ENCODE data around the gene FRRS1.

Gene FRRS1

DNA sequence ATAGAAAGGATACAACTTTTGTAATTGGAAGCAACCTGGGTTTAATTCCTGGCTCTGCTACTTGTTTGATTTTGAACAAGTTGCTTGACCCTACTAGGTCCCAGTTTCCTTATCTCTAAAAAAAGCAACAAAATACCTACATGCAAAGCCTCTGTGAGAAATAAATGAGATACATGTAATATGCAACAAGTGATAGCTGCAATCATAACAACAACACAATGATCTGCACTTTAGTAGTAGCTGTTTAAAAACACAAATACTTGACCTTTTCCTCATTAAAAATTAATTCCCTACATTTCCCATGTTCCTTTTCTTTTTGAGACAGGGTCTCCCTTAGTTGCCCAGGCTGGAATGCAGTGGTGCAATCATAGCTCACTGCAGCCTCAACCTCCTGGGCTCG lies 40.0 kb downstream of the FRRS1 start:
- H3K27me3 ChIP-seq, result no peaks in the 10 kb centered on the region
- H3K4me2 ChIP-seq, result peak overlapping the region in 1 of 11 experiments; percentile 6; a peak in 1 of 22 replicates
- no peaks in the 10 kb centered on the region for H3K9me3 ChIP-seq (replicated peaks in 1 of 11)
- H3K36me3 ChIP-seq, result no peaks in the 10 kb centered on the region
- no peak overlapping the region for H3K9ac ChIP-seq
- no peaks in the 10 kb centered on the region for H4K20me1 ChIP-seq
- TF ChIP-seq Cebpa-rat (IDR thresholded peaks at IDR 0.05), result no peak
- peaks cover 9 to 24% (median 15%) of the 10 kb centered on the region in 10 experiments; a peak in 17 of 20 replicates for H3K4me1 ChIP-seq
- H3K4me3 ChIP-seq, result no peak overlapping the region
- no peak overlapping the region for H3K27ac ChIP-seq

DNA sequence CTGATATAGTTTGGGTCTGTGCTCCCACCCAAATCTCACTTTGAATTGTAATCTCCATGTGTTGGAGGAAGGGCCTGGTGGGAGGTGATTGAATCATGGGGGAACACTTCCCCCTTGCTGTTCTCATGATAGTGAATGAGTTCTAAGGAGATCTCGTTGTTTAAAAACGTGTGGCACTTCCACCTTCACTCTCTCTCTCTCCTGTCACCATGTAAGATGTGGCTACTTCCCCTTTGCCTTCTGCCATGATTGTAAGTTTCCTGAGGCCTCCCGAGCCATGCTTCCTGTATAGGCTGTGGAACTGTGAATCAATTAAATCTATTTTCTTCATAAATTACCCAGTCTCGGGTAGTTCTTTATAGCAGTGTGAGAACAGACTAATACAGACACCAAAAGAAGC lies 40.4 kb downstream of the FRRS1 start:
- Histone ChIP-seq H3K36me3 (no peaks in the 10 kb centered on the region), H3K27me3 (no peaks in the 10 kb centered on the region), H3K4me2 (peak overlapping the region in 1 of 11 experiments; percentile 6; a peak in 1 of 22 replicates), H3K4me1 (peaks cover 9 to 24% (median 15%) of the 10 kb centered on the region in 10 experiments; a peak in 17 of 20 replicates), H4K20me1 (no peaks in the 10 kb centered on the region), H3K27ac (no peak overlapping the region), H3K9me3 (replicated peaks in 1 of 11) (no peaks in the 10 kb centered on the region), H3K4me3 (no peak overlapping the region), H3K9ac (no peak overlapping the region)
- no peak for TF ChIP-seq Cebpa-rat (IDR thresholded peaks at IDR 0.05)

GRCh38 chr1:99723251-99723650 lies 43.2 kb downstream of the FRRS1 start:
- H3K4me3 ChIP-seq, result no peak overlapping the region
- no peaks in the 10 kb centered on the region for H3K27me3 ChIP-seq
- H3K4me2 ChIP-seq, result no peak overlapping the region
- H3K9ac ChIP-seq, result no peak overlapping the region
- no peaks in the 10 kb centered on the region for H4K20me1 ChIP-seq
- no peaks in the 10 kb centered on the region for H3K36me3 ChIP-seq
- H3K4me1 ChIP-seq, result peaks cover 5 to 13% (median 9%) of the 10 kb centered on the region in 10 experiments; a peak in 16 of 20 replicates
- TF ChIP-seq Cebpa-rat (IDR thresholded peaks at IDR 0.05), result no peak
- H3K9me3 ChIP-seq (replicated peaks in 1 of 11), result no peaks in the 10 kb centered on the region
- H3K27ac ChIP-seq, result no peak overlapping the region

DNA sequence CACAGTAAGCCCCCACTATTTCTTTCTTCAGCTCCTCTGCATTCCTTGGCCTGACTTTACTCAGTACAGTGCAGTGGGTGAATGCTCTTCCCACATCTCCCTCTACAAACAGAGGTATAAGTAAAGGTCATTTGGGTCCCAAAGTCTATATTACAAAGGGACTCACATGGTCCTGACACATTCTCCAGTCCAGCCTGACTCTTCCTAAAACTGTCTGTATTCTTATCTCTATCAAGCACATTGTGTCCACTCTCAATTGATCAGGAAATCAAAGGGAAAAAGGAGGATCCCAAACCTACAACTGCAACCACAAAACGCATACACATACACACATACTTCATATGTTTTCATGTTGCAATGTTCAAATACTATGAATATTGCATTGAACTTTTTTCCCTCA lies 49.4 kb downstream of the FRRS1 start:
- Histone ChIP-seq H3K36me3 (no peaks in the 10 kb centered on the region), H3K9me3 (replicated peaks in 1 of 11) (no peaks in the 10 kb centered on the region)

DNA sequence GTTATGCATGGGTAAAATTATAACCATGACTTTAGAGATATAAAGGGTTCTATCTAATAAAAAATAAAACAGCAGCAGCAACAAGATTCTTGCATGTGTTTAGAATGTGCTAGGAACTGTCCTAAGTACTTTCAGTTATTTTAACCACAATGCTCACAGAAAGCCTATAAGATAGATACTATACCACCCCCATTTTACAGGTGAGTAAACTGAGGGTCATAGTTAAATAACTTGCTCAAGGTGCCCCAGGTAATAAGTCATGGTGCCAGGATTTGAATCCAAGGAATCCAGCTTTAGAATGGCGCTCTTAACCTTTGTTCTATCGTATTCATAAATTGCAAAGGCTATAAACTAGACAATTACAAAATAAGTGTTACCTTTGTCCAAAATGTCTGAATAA lies 53.4 kb downstream of the FRRS1 start:
- H3K27me3 ChIP-seq, result no peaks in the 10 kb centered on the region
- no peak overlapping the region for H3K4me2 ChIP-seq
- H3K4me1 ChIP-seq, result no peaks in the 10 kb centered on the region
- no peak overlapping the region for H3K9ac ChIP-seq
- no peak overlapping the region for H3K27ac ChIP-seq
- no peaks in the 10 kb centered on the region for H3K9me3 ChIP-seq (replicated peaks in 1 of 11)
- TF ChIP-seq Cebpa-rat (IDR thresholded peaks at IDR 0.05), result no peak
- H3K4me3 ChIP-seq, result no peak overlapping the region
- H4K20me1 ChIP-seq, result no peaks in the 10 kb centered on the region
- H3K36me3 ChIP-seq, result no peaks in the 10 kb centered on the region

More for the DNA sequence above, 49.4 kb downstream of the FRRS1 start:
- Histone ChIP-seq H3K4me3 (no peak overlapping the region), H4K20me1 (no peaks in the 10 kb centered on the region), H3K27me3 (no peaks in the 10 kb centered on the region), H3K4me2 (no peak overlapping the region), H3K9ac (no peak overlapping the region), H3K4me1 (no peaks in the 10 kb centered on the region), H3K27ac (no peak overlapping the region)
- no peak for TF ChIP-seq Cebpa-rat (IDR thresholded peaks at IDR 0.05)

GRCh38 chr1:99710994-99711393 lies 55.4 kb downstream of the FRRS1 start:
- H3K4me1 ChIP-seq, result no peaks in the 10 kb centered on the region
- no peak overlapping the region for H3K27ac ChIP-seq
- H4K20me1 ChIP-seq, result no peaks in the 10 kb centered on the region
- no peaks in the 10 kb centered on the region for H3K27me3 ChIP-seq
- H3K9ac ChIP-seq, result no peak overlapping the region
- H3K36me3 ChIP-seq, result no peaks in the 10 kb centered on the region
- TF ChIP-seq Cebpa-rat (IDR thresholded peaks at IDR 0.05), result peak in 7 of 11 experiments; percentile 15 to 89 (median 74); a peak in 9 of 22 replicates
- no peaks in the 10 kb centered on the region for H3K9me3 ChIP-seq (replicated peaks in 1 of 11)
- no peak overlapping the region for H3K4me2 ChIP-seq
- H3K4me3 ChIP-seq, result no peak overlapping the region

DNA sequence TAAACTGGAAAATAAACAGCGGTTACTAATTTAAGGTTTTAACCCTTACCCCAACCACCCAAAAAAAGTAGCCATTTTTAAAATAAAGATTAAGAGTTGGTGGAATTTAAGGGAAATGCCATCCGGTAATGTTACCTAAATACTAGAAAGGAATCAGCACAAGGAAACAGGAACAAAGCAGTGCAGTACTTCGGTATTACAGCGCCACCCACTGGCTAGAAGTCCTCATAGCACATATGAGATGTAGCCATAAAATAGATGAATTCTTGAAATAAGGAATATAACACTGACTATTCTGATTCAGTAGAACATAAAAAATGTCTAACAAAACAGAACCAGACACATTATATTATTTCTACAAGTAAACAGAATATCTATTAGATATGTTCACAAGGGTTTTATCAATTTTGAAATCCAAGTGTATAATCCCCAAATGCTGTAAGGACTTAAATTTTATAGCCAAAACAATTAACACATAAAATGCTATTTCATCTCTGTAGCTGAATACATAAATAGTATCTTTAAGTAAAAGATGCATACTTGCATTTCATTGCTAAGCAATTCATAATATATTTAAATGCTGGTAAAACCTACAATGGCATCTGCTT lies 58.8 kb downstream of the FRRS1 start:
- Histone ChIP-seq H4K20me1 (no peaks in the 10 kb centered on the region), H3K4me3 (no peak overlapping the region), H3K4me2 (no peak overlapping the region), H3K36me3 (no peaks in the 10 kb centered on the region), H3K27ac (no peak overlapping the region), H3K9me3 (replicated peaks in 1 of 11) (peaks cover 0 to 8% (median 0%) of the 10 kb centered on the region in 11 experiments; a peak in 4 of 22 replicates), H3K4me1 (peaks cover 0 to 13% (median 3%) of the 10 kb centered on the region in 10 experiments; a peak in 9 of 20 replicates), H3K9ac (no peak overlapping the region), H3K27me3 (no peaks in the 10 kb centered on the region)
- TF ChIP-seq Cebpa-rat (IDR thresholded peaks at IDR 0.05), result no peak

GRCh38 chr1:99705385-99705784 lies 61.0 kb downstream of the FRRS1 start:
- H3K9me3 ChIP-seq (replicated peaks in 1 of 11), result peaks cover 0 to 8% (median 0%) of the 10 kb centered on the region in 11 experiments; a peak in 5 of 22 replicates
- H3K4me2 ChIP-seq, result no peak overlapping the region
- no peak overlapping the region for H3K4me3 ChIP-seq
- no peak overlapping the region for H3K27ac ChIP-seq
- no peak overlapping the region for H3K9ac ChIP-seq
- H3K27me3 ChIP-seq, result no peaks in the 10 kb centered on the region
- TF ChIP-seq Cebpa-rat (IDR thresholded peaks at IDR 0.05), result no peak
- no peaks in the 10 kb centered on the region for H3K36me3 ChIP-seq
- no peaks in the 10 kb centered on the region for H4K20me1 ChIP-seq
- H3K4me1 ChIP-seq, result peaks cover 0 to 13% (median 3%) of the 10 kb centered on the region in 10 experiments; a peak in 9 of 20 replicates

DNA sequence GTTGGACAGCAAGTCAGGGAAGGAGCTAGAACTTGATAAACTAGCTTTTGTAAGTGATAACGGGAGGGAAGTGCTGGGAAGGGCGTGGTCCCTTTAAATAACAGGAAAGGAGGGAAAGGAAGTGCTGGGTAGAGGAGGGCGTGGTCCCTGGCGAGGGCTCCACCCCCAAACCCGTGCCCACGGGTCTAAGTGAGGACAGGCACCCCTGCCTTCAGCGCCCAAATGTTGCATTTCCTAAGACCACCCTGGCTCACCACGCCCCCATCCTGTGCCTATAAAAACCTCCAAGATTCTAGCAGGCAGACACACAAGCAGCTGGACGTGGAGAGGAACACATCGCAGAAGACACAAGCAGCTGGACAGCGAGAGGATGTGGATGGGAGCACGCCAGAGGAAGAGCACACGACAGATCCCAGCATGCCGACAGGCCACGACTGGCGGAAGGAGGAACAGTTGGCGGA lies 62.0 kb downstream of the FRRS1 start:
- Histone ChIP-seq H3K9ac (no peak overlapping the region), H3K9me3 (replicated peaks in 1 of 11) (peaks cover 0 to 8% (median 0%) of the 10 kb centered on the region in 11 experiments; a peak in 5 of 22 replicates), H3K4me2 (peak overlapping the region in 5 of 11 experiments; percentile 2 to 50 (median 33); a peak in 8 of 22 replicates), H4K20me1 (no peaks in the 10 kb centered on the region), H3K4me1 (peaks cover 0 to 14% (median 4%) of the 10 kb centered on the region in 10 experiments; a peak in 10 of 20 replicates), H3K4me3 (no peak overlapping the region), H3K36me3 (no peaks in the 10 kb centered on the region), H3K27ac (no peak overlapping the region), H3K27me3 (no peaks in the 10 kb centered on the region)
- no peak for TF ChIP-seq Cebpa-rat (IDR thresholded peaks at IDR 0.05)

DNA sequence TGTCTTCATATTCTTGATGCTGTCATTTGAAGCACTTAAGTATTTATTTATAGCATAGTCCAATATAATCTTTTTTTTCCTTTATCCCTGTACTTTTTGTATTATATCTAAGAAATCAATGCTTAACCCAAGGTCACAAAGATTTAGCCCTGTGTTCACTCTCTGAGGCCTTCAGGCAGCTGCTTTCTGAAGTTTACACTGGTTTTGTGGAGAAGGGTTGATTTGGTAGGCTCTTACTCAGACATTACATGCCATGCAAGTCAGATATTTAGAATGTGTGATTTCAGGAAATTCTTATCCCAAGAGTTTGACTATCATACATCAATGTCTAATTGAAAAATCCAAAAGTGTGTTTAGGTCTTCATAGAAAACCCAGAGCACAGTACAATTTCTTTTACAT lies 64.2 kb downstream of the FRRS1 start:
- Histone ChIP-seq H3K4me2 (no peak overlapping the region), H3K27ac (no peak overlapping the region), H3K9ac (no peak overlapping the region), H3K27me3 (no peaks in the 10 kb centered on the region), H3K36me3 (no peaks in the 10 kb centered on the region), H3K9me3 (replicated peaks in 1 of 11) (peaks cover 0 to 8% (median 0%) of the 10 kb centered on the region in 11 experiments; a peak in 5 of 22 replicates), H4K20me1 (no peaks in the 10 kb centered on the region), H3K4me3 (no peak overlapping the region), H3K4me1 (peaks cover 0 to 14% (median 4%) of the 10 kb centered on the region in 10 experiments; a peak in 10 of 20 replicates)
- no peak for TF ChIP-seq Cebpa-rat (IDR thresholded peaks at IDR 0.05)
